Mesenchymal stem cell (in vitro differentiated cells and primary cell): Measurements from ENCODE around the gene NKAIN2.

Experiments used
- DNase-seq: peaks from one replicate; pipeline ENCODE4 v3.0.0-alpha.2; 2013
- H2AFZ ChIP-seq: one replicate; pipeline ENCODE4 v1.6.1; 2013; ENCODE audit warnings: low read depth, mild to moderate bottlenecking, control low read depth, inconsistent platforms, low read length, moderate library complexity
- H2AK5ac ChIP-seq: 2 replicates; pipeline ENCODE4 v1.6.1; 2013; ENCODE audit warnings: low read length, moderate library complexity, mild to moderate bottlenecking, inconsistent platforms; ENCODE audit not compliant: severe bottlenecking
- H2BK120ac ChIP-seq: one replicate; pipeline ENCODE4 v1.6.1; 2013; ENCODE audit warnings: low read depth, mild to moderate bottlenecking, inconsistent platforms, low read length, moderate library complexity
- H2BK12ac ChIP-seq, 2 experiments: one replicate each; pipeline ENCODE4 v1.6.1; 2013; ENCODE audit warnings: inconsistent platforms in 2 of 2, low read length in 2 of 2, mild to moderate bottlenecking in 2 of 2, moderate library complexity in 2 of 2, control low read depth in 1 of 2
- H2BK15ac ChIP-seq: one replicate; pipeline ENCODE4 v1.6.1; 2013; ENCODE audit warnings: mild to moderate bottlenecking, low read depth, inconsistent platforms; ENCODE audit not compliant: poor library complexity, severe bottlenecking
- H2BK5ac ChIP-seq: 2 replicates; pipeline ENCODE4 v1.6.1; 2013; ENCODE audit warnings: low read depth, mild to moderate bottlenecking, low read length, control low read depth, inconsistent platforms; ENCODE audit not compliant: poor library complexity, severe bottlenecking
- H3K14ac ChIP-seq, 2 experiments: one replicate each; pipeline ENCODE4 v1.6.1; 2013; ENCODE audit warnings: inconsistent platforms in 2 of 2, low read length in 2 of 2, control low read depth in 1 of 2, mild to moderate bottlenecking in 1 of 2, moderate library complexity in 1 of 2
- H3K18ac ChIP-seq, 2 experiments: one replicate each; pipeline ENCODE4 v1.6.1; 2013; ENCODE audit warnings: inconsistent platforms in 2 of 2, low read length in 2 of 2, control low read depth in 1 of 2, low read depth in 1 of 2, mild to moderate bottlenecking in 1 of 2
- H3K23ac ChIP-seq, 2 experiments: one replicate each; pipeline ENCODE4 v1.6.1; 2013; ENCODE audit warnings: inconsistent platforms in 2 of 2, low read length in 2 of 2, mild to moderate bottlenecking in 2 of 2, moderate library complexity in 2 of 2, control low read depth in 1 of 2
- H3K27ac ChIP-seq: 2 replicates; pipeline ENCODE4 v1.5.1; 2013; ENCODE audit warnings: mild to moderate bottlenecking, moderate library complexity, low read length, control low read depth, inconsistent platforms; ENCODE audit not compliant: poor library complexity, severe bottlenecking
- H3K27me3 ChIP-seq, 2 experiments: 2 replicates each; pipeline versions ENCODE4 v1.6.1 to v1.7.0; 2013; ENCODE audit warnings: low read length in 2 of 2, mild to moderate bottlenecking in 2 of 2, moderate library complexity in 2 of 2, control low read depth in 1 of 2, inconsistent platforms in 1 of 2; ENCODE audit not compliant: control insufficient read depth in 1 of 2, insufficient read depth in 1 of 2
- H3K36me3 ChIP-seq, 2 experiments: 2 replicates each; pipeline versions ENCODE4 v1.6.1 to v1.7.0; 2013; ENCODE audit warnings: low read length in 2 of 2, control low read depth in 1 of 2, inconsistent platforms in 1 of 2, low read depth in 1 of 2, mild to moderate bottlenecking in 1 of 2; ENCODE audit not compliant: insufficient read depth in 2 of 2, control insufficient read depth in 1 of 2
- H3K4ac ChIP-seq, 2 experiments: one replicate each; pipeline ENCODE4 v1.6.1; 2013; ENCODE audit warnings: inconsistent platforms in 2 of 2, low read length in 2 of 2, mild to moderate bottlenecking in 2 of 2, moderate library complexity in 2 of 2, control low read depth in 1 of 2, low read depth in 1 of 2
- H3K4me1 ChIP-seq: 2 replicates; pipeline ENCODE4 v1.6.1; 2013; ENCODE audit warnings: low read depth, low read length, control low read depth; ENCODE audit not compliant: control insufficient read depth, insufficient read depth
- H3K4me2 ChIP-seq: 2 replicates; pipeline ENCODE4 v1.6.1; 2013; ENCODE audit warnings: low read length, mild to moderate bottlenecking, inconsistent platforms; ENCODE audit not compliant: poor library complexity, severe bottlenecking
- H3K4me3 ChIP-seq, 2 experiments: 2 replicates each; pipeline versions ENCODE4 v1.5.1 to v1.7.0; 2013; ENCODE audit warnings: low read length in 2 of 2, mild to moderate bottlenecking in 2 of 2, control low read depth in 1 of 2, low read depth in 1 of 2; ENCODE audit not compliant: insufficient read depth in 1 of 2
- H3K79me1 ChIP-seq: replicated peaks from 2 replicates; pipeline ENCODE4 v1.6.1; 2013; ENCODE audit warnings: mild to moderate bottlenecking, control low read depth, low read length, inconsistent platforms; ENCODE audit not compliant: poor library complexity, severe bottlenecking
- H3K9ac ChIP-seq: 2 replicates; pipeline ENCODE4 v1.7.0; 2013; ENCODE audit warnings: mild to moderate bottlenecking, low read length, moderate library complexity
- H3K9me3 ChIP-seq: 2 replicates; pipeline ENCODE4 v1.7.0; 2013; ENCODE audit warnings: mild to moderate bottlenecking, low read length; ENCODE audit not compliant: control insufficient read depth
- H4K8ac ChIP-seq: one replicate; pipeline ENCODE4 v1.6.1; 2013; ENCODE audit warnings: inconsistent platforms, mild to moderate bottlenecking, low read length, moderate library complexity
- H4K91ac ChIP-seq: one replicate; pipeline ENCODE4 v1.6.1; 2013; ENCODE audit warnings: mild to moderate bottlenecking, low read length, inconsistent platforms
- WGBS: methylation state at CpG from one replicate; pipeline ENCODE4 v1.1.7; 2013; ENCODE audit warnings: mixed read lengths; 5-methylcytosine and 5-hydroxymethylcytosine counted together

NKAIN2 gene

DNA sequence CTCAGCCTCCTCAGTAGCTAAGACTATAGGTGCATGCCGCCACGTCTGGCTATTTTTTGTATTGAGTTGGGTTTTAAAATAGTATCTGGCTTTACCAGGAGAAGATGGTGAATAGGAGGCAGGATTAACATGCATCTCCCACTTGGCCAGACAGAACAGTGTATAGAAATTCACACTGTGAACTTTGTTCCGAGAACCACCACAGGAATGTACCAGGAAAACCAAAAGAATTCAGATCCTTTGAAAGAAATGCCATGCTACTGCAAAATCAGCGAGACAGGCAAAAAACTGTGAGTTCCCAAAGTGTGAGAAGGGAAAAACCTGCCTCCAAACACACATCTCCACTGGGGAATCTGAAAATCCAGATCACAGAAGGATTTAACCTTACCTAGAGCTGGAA, 327.6 kb downstream of the NKAIN2 start:
- Histone ChIP-seq H3K36me3 (no peaks in the 10 kb centered on the region), H3K4ac (peak overlapping the region in 1 of 2 experiments; percentile 43), H3K4me3 (no peak overlapping the region), H2BK120ac (no peak overlapping the region), H3K9ac (no peak overlapping the region), H2BK5ac (no peak overlapping the region), H3K27me3 (no peaks in the 10 kb centered on the region), H3K4me2 (no peak overlapping the region), H4K91ac (no peak overlapping the region), H3K14ac (no peak overlapping the region), H3K9me3 (peaks cover 12% of the 10 kb centered on the region), H3K27ac (peak overlapping the region; percentile 90), H3K79me1 (no peaks in the 10 kb centered on the region), H3K18ac (no peak overlapping the region), H2BK12ac (no peak overlapping the region), H4K8ac (no peak overlapping the region), H2AFZ (no peak overlapping the region), H3K4me1 (peaks cover 14% of the 10 kb centered on the region), H3K23ac (no peak overlapping the region), H2BK15ac (no peak overlapping the region), H2AK5ac (no peak overlapping the region)
- DNase-seq, result peak; percentile 84
- WGBS, result 25% methylated on average over 4 of the region's 4 CpGs

GRCh38 chr6:124131779-124132178, 328.1 kb downstream of the NKAIN2 start:
- H3K9me3 ChIP-seq, result peaks cover 12% of the 10 kb centered on the region
- H3K36me3 ChIP-seq, result no peaks in the 10 kb centered on the region
- peak overlapping the region; percentile 12 for H2BK15ac ChIP-seq
- no peak overlapping the region for H3K14ac ChIP-seq
- H3K9ac ChIP-seq, result no peak overlapping the region
- H3K27ac ChIP-seq, result peak overlapping the region; percentile 90
- peak overlapping the region; percentile 60 for H2AK5ac ChIP-seq
- H3K4me2 ChIP-seq, result no peak overlapping the region
- peak overlapping the region; percentile 15 to 43 for H3K4ac ChIP-seq
- no peak overlapping the region for H2AFZ ChIP-seq
- no peak overlapping the region for H3K23ac ChIP-seq
- peak overlapping the region; percentile 2 to 72 for H3K18ac ChIP-seq
- H4K8ac ChIP-seq, result no peak overlapping the region
- peak overlapping the region; percentile 0 for H4K91ac ChIP-seq
- H3K4me1 ChIP-seq, result peaks cover 14% of the 10 kb centered on the region
- H3K27me3 ChIP-seq, result no peaks in the 10 kb centered on the region
- H2BK5ac ChIP-seq, result no peak overlapping the region
- peak overlapping the region; percentile 23 to 69 for H2BK12ac ChIP-seq
- no peak for DNase-seq
- H2BK120ac ChIP-seq, result no peak overlapping the region
- H3K79me1 ChIP-seq, result no peaks in the 10 kb centered on the region
- H3K4me3 ChIP-seq, result no peak overlapping the region

- no peak overlapping the region for H2BK15ac ChIP-seq
- DNase-seq, result peak; percentile 25
- H3K4ac ChIP-seq, result no peak overlapping the region
- no peak overlapping the region for H2BK120ac ChIP-seq
- H2AFZ ChIP-seq, result no peak overlapping the region
- H3K23ac ChIP-seq, result no peak overlapping the region
- 78% methylated on average over 2 of the region's 2 CpGs for WGBS
- no peaks in the 10 kb centered on the region for H3K27me3 ChIP-seq
- H3K9me3 ChIP-seq, result peaks cover 12% of the 10 kb centered on the region
- H2AK5ac ChIP-seq, result peak overlapping the region; percentile 60
- H4K91ac ChIP-seq, result no peak overlapping the region
- H3K79me1 ChIP-seq, result no peaks in the 10 kb centered on the region
- H3K18ac ChIP-seq, result peak overlapping the region in 1 of 2 experiments; percentile 26
- no peaks in the 10 kb centered on the region for H3K36me3 ChIP-seq
- no peak overlapping the region for H3K4me2 ChIP-seq
- H3K27ac ChIP-seq, result no peak overlapping the region
- no peak overlapping the region for H4K8ac ChIP-seq
- H2BK12ac ChIP-seq, result peak overlapping the region; percentile 0 to 69
- no peak overlapping the region for H3K14ac ChIP-seq
- H3K4me3 ChIP-seq, result no peak overlapping the region
- peaks cover 14% of the 10 kb centered on the region for H3K4me1 ChIP-seq
- H2BK5ac ChIP-seq, result no peak overlapping the region
- no peak overlapping the region for H3K9ac ChIP-seq
Observed at GRCh38 chr6:124132256-124132655, 328.6 kb downstream of the NKAIN2 start.

- Histone ChIP-seq H3K9me3 (no peaks in the 10 kb centered on the region), H4K8ac (no peak overlapping the region), H3K36me3 (no peaks in the 10 kb centered on the region), H3K23ac (no peak overlapping the region), H3K79me1 (no peaks in the 10 kb centered on the region), H3K4me1 (no peaks in the 10 kb centered on the region), H2BK12ac (no peak overlapping the region), H3K4me2 (no peak overlapping the region), H2BK15ac (no peak overlapping the region), H2BK5ac (no peak overlapping the region), H2AFZ (no peak overlapping the region), H3K4me3 (no peak overlapping the region), H4K91ac (no peak overlapping the region), H3K27ac (no peak overlapping the region), H3K27me3 (no peaks in the 10 kb centered on the region), H3K14ac (no peak overlapping the region), H3K4ac (no peak overlapping the region), H2AK5ac (no peak overlapping the region), H3K9ac (no peak overlapping the region), H2BK120ac (no peak overlapping the region), H3K18ac (no peak overlapping the region)
- peak; percentile 18 for DNase-seq
- 73% methylated on average over 2 of the region's 2 CpGs for WGBS
Observed at GRCh38 chr6:124142852-124143251, 339.2 kb downstream of the NKAIN2 start.
